H9 (cell line): ENCODE measurements around the gene RABGAP1. TPM values are rescaled to one million over a fixed set of nuclear protein-coding genes. Genes with fewer than 3 reads are reported as not detected.

ENCODE experiments used
- DNase-seq: peaks from one replicate; pipeline ENCODE4 v3.0.0-alpha.2; 2017
- H2AFZ ChIP-seq: one replicate; pipeline ENCODE4 v1.6.1; 2013; ENCODE audit warnings: mild to moderate bottlenecking, low read length, control low read depth, moderate library complexity
- H2AK5ac ChIP-seq: 2 replicates; pipeline ENCODE4 v1.6.1; 2013; ENCODE audit warnings: low read length, control low read depth, mixed read lengths; ENCODE audit not compliant: insufficient read length
- H2BK120ac ChIP-seq: one replicate; pipeline ENCODE4 v1.6.1; 2013; ENCODE audit warnings: low read depth, mild to moderate bottlenecking, low read length, control low read depth, inconsistent platforms; ENCODE audit not compliant: poor library complexity, severe bottlenecking
- H2BK12ac ChIP-seq: 2 replicates; pipeline ENCODE4 v1.6.1; 2013; ENCODE audit warnings: low read length, control low read depth, mixed read lengths, low read depth; ENCODE audit not compliant: insufficient read length
- H2BK15ac ChIP-seq: 2 replicates; pipeline ENCODE4 v1.6.1; 2013; ENCODE audit warnings: low read depth, low read length, control low read depth
- H2BK20ac ChIP-seq: one replicate; pipeline ENCODE4 v1.6.1; 2013; ENCODE audit warnings: low read depth, mild to moderate bottlenecking, low read length, control low read depth, inconsistent platforms; ENCODE audit not compliant: poor library complexity, severe bottlenecking
- H2BK5ac ChIP-seq: 2 replicates; pipeline ENCODE4 v1.6.1; 2013; ENCODE audit warnings: low read length, control low read depth, mixed read lengths; ENCODE audit not compliant: insufficient read length
- H3K14ac ChIP-seq: 2 replicates; pipeline ENCODE4 v1.6.1; 2013; ENCODE audit warnings: low read length, control low read depth; ENCODE audit not compliant: insufficient read depth
- H3K18ac ChIP-seq: 2 replicates; pipeline ENCODE4 v1.6.1; 2013; ENCODE audit warnings: low read depth, mild to moderate bottlenecking, mixed read lengths, low read length, control low read depth; ENCODE audit not compliant: insufficient read length
- H3K23ac ChIP-seq: 2 replicates; pipeline ENCODE4 v1.6.1; 2013; ENCODE audit warnings: low read length, control low read depth, mixed read lengths, low read depth; ENCODE audit not compliant: insufficient read length
- H3K23me2 ChIP-seq: 2 replicates; pipeline ENCODE4 v1.6.1; 2013; ENCODE audit warnings: low read depth, mild to moderate bottlenecking, mixed read lengths, low read length, control low read depth; ENCODE audit not compliant: insufficient read length, poor library complexity, severe bottlenecking
- H3K27ac ChIP-seq: 2 replicates; pipeline ENCODE4 v1.5.1; 2013; ENCODE audit warnings: low read length, control low read depth, mixed read lengths, low read depth; ENCODE audit not compliant: insufficient read length
- H3K27me3 ChIP-seq: 2 replicates; pipeline ENCODE4 v1.6.1; 2013; ENCODE audit warnings: low read length, control low read depth, inconsistent platforms; ENCODE audit not compliant: insufficient read depth
- H3K4ac ChIP-seq: 2 replicates; pipeline ENCODE4 v1.6.1; 2013; ENCODE audit warnings: low read depth, mild to moderate bottlenecking, control low read depth, inconsistent platforms, low read length, moderate library complexity
- H3K4me1 ChIP-seq: 2 replicates; pipeline ENCODE4 v1.6.1; 2013; ENCODE audit warnings: low read length, control low read depth, inconsistent platforms; ENCODE audit not compliant: insufficient read depth
- H3K4me2 ChIP-seq: 2 replicates; pipeline ENCODE4 v1.6.1; 2013; ENCODE audit warnings: low read length, control low read depth, mixed read lengths; ENCODE audit not compliant: insufficient read length, insufficient read depth
- H3K56ac ChIP-seq: 2 replicates; pipeline ENCODE4 v1.6.1; 2013; ENCODE audit warnings: low read depth, mild to moderate bottlenecking, mixed read lengths, low read length, control low read depth; ENCODE audit not compliant: insufficient read length
- H3K79me1 ChIP-seq: 2 replicates; pipeline ENCODE4 v1.6.1; 2013; ENCODE audit warnings: low read depth, mild to moderate bottlenecking, moderate library complexity, low read length, control low read depth, inconsistent platforms; ENCODE audit not compliant: insufficient read depth, poor library complexity, severe bottlenecking
- H3K79me2 ChIP-seq: 2 replicates; pipeline ENCODE4 v1.6.1; 2013; ENCODE audit warnings: low read length, control low read depth, inconsistent platforms; ENCODE audit not compliant: insufficient read depth
- H3K9ac ChIP-seq: 2 replicates; pipeline ENCODE4 v1.6.1; 2013; ENCODE audit warnings: low read length, control low read depth, mixed read lengths; ENCODE audit not compliant: insufficient read length; ENCODE audit errors: extremely low read depth
- H3K9me3 ChIP-seq: one replicate; pipeline ENCODE4 v1.6.1; 2013; ENCODE audit warnings: low read depth, low read length, inconsistent platforms; ENCODE audit not compliant: control insufficient read depth
- H3T11ph ChIP-seq: one replicate; pipeline ENCODE4 v1.6.1; 2013; ENCODE audit warnings: mild to moderate bottlenecking, low read length, control low read depth, inconsistent platforms
- H4K20me1 ChIP-seq: one replicate; pipeline ENCODE4 v1.6.1; 2013; ENCODE audit not compliant: control insufficient read depth, insufficient read length, insufficient read depth
- H4K5ac ChIP-seq: 2 replicates; pipeline ENCODE4 v1.6.1; 2013; ENCODE audit warnings: low read depth, mild to moderate bottlenecking, mixed read lengths, low read length, control low read depth; ENCODE audit not compliant: insufficient read length
- H4K8ac ChIP-seq: replicated peaks from 2 replicates; pipeline ENCODE4 v1.6.1; 2013; ENCODE audit warnings: low read length, control low read depth, mixed read lengths, low read depth; ENCODE audit not compliant: insufficient read length
- H4K91ac ChIP-seq: 2 replicates; pipeline ENCODE4 v1.6.1; 2013; ENCODE audit warnings: low read depth, mild to moderate bottlenecking, moderate library complexity, mixed read lengths, low read length, control low read depth; ENCODE audit not compliant: insufficient read length
- H3K27ac Mint-ChIP-seq, 3 experiments: 2 replicates in 2 of 3; 3 replicates in 1 of 3; pipeline ENCODE4 v1.8.0; 2020 to 2021; ENCODE audit warnings: mixed read lengths in 3 of 3, mild to moderate bottlenecking in 1 of 3, moderate library complexity in 1 of 3
- H3K27me3 Mint-ChIP-seq: 2 replicates; pipeline ENCODE4 v1.8.0; 2021; ENCODE audit warnings: low read depth, mild to moderate bottlenecking, moderate library complexity, mixed read lengths
- H3K36me3 Mint-ChIP-seq, 3 experiments: 2 replicates in 2 of 3; 3 replicates in 1 of 3; pipeline ENCODE4 v1.8.0; 2020 to 2021; ENCODE audit warnings: low read depth in 3 of 3, mixed read lengths in 3 of 3; ENCODE audit not compliant: insufficient read depth in 1 of 3
- H3K4me1 Mint-ChIP-seq, 2 experiments: 2 replicates each; pipeline ENCODE4 v1.8.0; 2020; ENCODE audit warnings: mixed read lengths in 2 of 2
- H3K4me3 Mint-ChIP-seq, 2 experiments: 2 replicates in 1 of 2; 3 replicates in 1 of 2; pipeline ENCODE4 v1.8.0; 2020 to 2021; ENCODE audit warnings: mild to moderate bottlenecking in 2 of 2, mixed read lengths in 2 of 2, moderate library complexity in 1 of 2
- H3K9me3 Mint-ChIP-seq, 2 experiments: 2 replicates in 1 of 2; 3 replicates in 1 of 2; pipeline ENCODE4 v1.8.0; 2020; ENCODE audit warnings: mild to moderate bottlenecking in 2 of 2, mixed read lengths in 2 of 2, moderate library complexity in 1 of 2
- WGBS: extraction: QIAGEN DNeasy Blood & Tissue Kit; methylation state at CpG from one replicate; pipeline ENCODE4 v1.1.7; 2013; ENCODE audit warnings: missing lambda C conversion rate, low lambda C conversion rate, mixed read lengths; ENCODE audit not compliant: insufficient read length; ENCODE audit errors: extremely low coverage; 5-methylcytosine and 5-hydroxymethylcytosine counted together
- total RNA-seq: library from RNA; stranded (reverse); gene quantifications from 2 replicates; pipeline ENCODE4 v1.2.1, GENCODE V29; 2021
- TF ChIP-seq, protein P1 (sequence below): fragments of 200-600 bp; sonication (generic); conservative IDR thresholded peaks from 3 replicates; pipeline ENCODE4 v1.8.0; 2021; ENCODE audit warnings: antibody characterized with exemption, mild to moderate bottlenecking

Gene RABGAP1
- total RNA-seq, 1 experiment from 2014 or later: 31.6 TPM

DNA sequence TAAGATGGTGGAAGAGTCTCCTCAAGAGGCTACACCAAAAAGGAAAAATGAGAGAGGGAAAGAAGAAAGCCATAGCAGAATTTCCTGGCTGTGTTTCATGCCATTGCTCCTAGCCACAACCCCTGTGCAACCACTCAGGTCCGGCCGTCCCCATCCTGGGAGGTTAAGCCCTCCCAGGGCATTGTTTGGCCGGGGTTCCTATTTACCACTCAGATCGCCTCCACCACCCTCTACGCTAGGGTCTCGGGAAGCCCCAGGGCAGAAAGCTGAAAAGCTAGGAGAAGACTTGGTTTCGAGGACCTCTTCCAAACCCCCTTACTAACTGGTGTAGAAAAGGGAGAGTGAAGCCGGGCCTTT, 36.4 kb upstream of the RABGAP1 start:
- Histone ChIP-seq H3K18ac (peak overlapping the region; percentile 83), H2BK12ac (no peak overlapping the region), H2BK5ac (no peak overlapping the region), H3K4me1 (no peaks in the 10 kb centered on the region), H2BK120ac (peak overlapping the region; percentile 39), H3K14ac (peak overlapping the region; percentile 92), H2AK5ac (no peak overlapping the region), H2AFZ (no peak overlapping the region), H3K79me1 (peaks cover 3% of the 10 kb centered on the region), H4K20me1 (no peaks in the 10 kb centered on the region), H3K27me3 (no peaks in the 10 kb centered on the region), H3K9me3 (no peaks in the 10 kb centered on the region), H2BK15ac (no peak overlapping the region; the same call in 1 of the 2 replicates), H3T11ph (no peak overlapping the region), H3K79me2 (peaks cover 15% of the 10 kb centered on the region; the same call in 1 of the 2 replicates), H3K56ac (no peak overlapping the region), H4K8ac (no peak overlapping the region), H3K23me2 (no peaks in the 10 kb centered on the region), H3K4me2 (peak overlapping the region; percentile 88), H3K23ac (no peak overlapping the region), H3K9ac (peak overlapping the region; percentile 92), H3K4ac (no peak overlapping the region; the same call in 1 of the 2 replicates), H4K91ac (no peak overlapping the region), H2BK20ac (no peak overlapping the region), H3K27ac (no peak overlapping the region), H4K5ac (no peak overlapping the region)
- peak overlapping the region; percentile 91 to 95 (median 94) for H3K27ac Mint-ChIP-seq
- TF ChIP-seq, protein P1, sequence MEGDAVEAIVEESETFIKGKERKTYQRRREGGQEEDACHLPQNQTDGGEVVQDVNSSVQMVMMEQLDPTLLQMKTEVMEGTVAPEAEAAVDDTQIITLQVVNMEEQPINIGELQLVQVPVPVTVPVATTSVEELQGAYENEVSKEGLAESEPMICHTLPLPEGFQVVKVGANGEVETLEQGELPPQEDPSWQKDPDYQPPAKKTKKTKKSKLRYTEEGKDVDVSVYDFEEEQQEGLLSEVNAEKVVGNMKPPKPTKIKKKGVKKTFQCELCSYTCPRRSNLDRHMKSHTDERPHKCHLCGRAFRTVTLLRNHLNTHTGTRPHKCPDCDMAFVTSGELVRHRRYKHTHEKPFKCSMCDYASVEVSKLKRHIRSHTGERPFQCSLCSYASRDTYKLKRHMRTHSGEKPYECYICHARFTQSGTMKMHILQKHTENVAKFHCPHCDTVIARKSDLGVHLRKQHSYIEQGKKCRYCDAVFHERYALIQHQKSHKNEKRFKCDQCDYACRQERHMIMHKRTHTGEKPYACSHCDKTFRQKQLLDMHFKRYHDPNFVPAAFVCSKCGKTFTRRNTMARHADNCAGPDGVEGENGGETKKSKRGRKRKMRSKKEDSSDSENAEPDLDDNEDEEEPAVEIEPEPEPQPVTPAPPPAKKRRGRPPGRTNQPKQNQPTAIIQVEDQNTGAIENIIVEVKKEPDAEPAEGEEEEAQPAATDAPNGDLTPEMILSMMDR: no peak
- 0 out of 7 replicates have a peak, but pooled peaks cover 0 to 2% (median 0%) of the 10 kb centered on the region in 3 experiments for H3K36me3 Mint-ChIP-seq
- no CpG with 5 or more reads among the region's 8 CpGs for WGBS
- DNase-seq: peak; percentile 59
- H3K4me3 Mint-ChIP-seq: peak overlapping the region; percentile 90 to 93
- H3K9me3 Mint-ChIP-seq: no peaks in the 10 kb centered on the region
- H3K4me1 Mint-ChIP-seq: peaks cover 10 to 11% of the 10 kb centered on the region in 2 experiments
- no peaks in the 10 kb centered on the region for H3K27me3 Mint-ChIP-seq
